Spleen (tissue), 11 donors: ENCODE results near the gene GJB6. TPM values are rescaled to one million over a fixed set of nuclear protein-coding genes. Genes with fewer than 3 reads are reported as not detected.
A peak's percentile ranks its signal among the peaks of the same experiment; 100 is the strongest.

Source experiments
- DNase-seq: peaks from one replicate; pipeline ENCODE4 v3.0.0-alpha.2; 2020
- H3K27ac ChIP-seq, 8 donors: fragments of 200-600 bp; sonication (generic) in 7 of 8; 1 replicate in 4 of 8; 2 replicates in 4 of 8; pipeline versions ENCODE4 v1.5.0 to v1.8.0; 2016 to 2021; ENCODE audit warnings: inconsistent platforms in 4 of 8, mild to moderate bottlenecking in 4 of 8, moderate library complexity in 1 of 8
- H3K27me3 ChIP-seq, 7 donors: fragments of 200-600 bp; sonication (generic) in 6 of 7; replicated peaks in 1 of 7; 1 replicate in 4 of 7; 2 replicates in 3 of 7; pipeline versions ENCODE4 v1.5.0 to v1.8.0; 2016 to 2021; ENCODE audit warnings: inconsistent platforms in 3 of 7, mild to moderate bottlenecking in 1 of 7
- H3K36me3 ChIP-seq, 6 donors: fragments of 200-600 bp; sonication (generic) in 5 of 6; 1 replicate in 4 of 6; 2 replicates in 2 of 6; pipeline versions ENCODE4 v1.5.0 to v1.8.0; 2016 to 2021; ENCODE audit warnings: inconsistent platforms in 2 of 6
- H3K4me1 ChIP-seq, 6 donors: fragments of 200-600 bp; sonication (generic) in 5 of 6; 1 replicate in 3 of 6; 2 replicates in 3 of 6; pipeline versions ENCODE4 v1.5.0 to v1.8.0; 2016 to 2021; ENCODE audit warnings: inconsistent platforms in 3 of 6
- H3K4me3 ChIP-seq, 8 donors: fragments of 200-600 bp; sonication (generic) in 7 of 8; 1 replicate in 4 of 8; 2 replicates in 4 of 8; pipeline versions ENCODE4 v1.5.0 to v1.8.0; 2016 to 2021; ENCODE audit warnings: inconsistent platforms in 4 of 8, mild to moderate bottlenecking in 4 of 8, moderate library complexity in 2 of 8
- H3K9me3 ChIP-seq, 8 donors: fragments of 200-600 bp; sonication (generic) in 7 of 8; 1 replicate in 4 of 8; 2 replicates in 4 of 8; pipeline versions ENCODE4 v1.5.0 to v1.8.0; 2016 to 2021; ENCODE audit warnings: inconsistent platforms in 4 of 8
- POLR2A ChIP-seq, 3 donors: fragments of 450-650 bp; IDR thresholded peaks; one replicate each; pipeline ENCODE4 v1.5.1; 2017; ENCODE audit warnings: antibody characterized with exemption in 3 of 3, mild to moderate bottlenecking in 1 of 3
- POLR2AphosphoS5 ChIP-seq, 3 donors: sonication (generic); formaldehyde crosslinking; IDR thresholded peaks; one replicate each; pipeline ENCODE4 v1.5.1; 2017; ENCODE audit warnings: antibody characterized with exemption in 3 of 3
- WGBS, 5 donors: extraction: QIAGEN DNeasy Blood & Tissue Kit in 3 of 5; methylation state at CpG; one replicate each; pipeline versions ENCODE4 v1.1.5 to v1.1.7; 2013 to 2018; 5-methylcytosine and 5-hydroxymethylcytosine counted together
- intact Hi-C: fragments of 100-400 bp; cut with DNase I; formaldehyde crosslinking; loops from one replicate; pipeline ENCODE4 v1.15.0; 2023; ENCODE audit warnings: low total_unique reads
- polyA plus RNA-seq, 3 donors: library from polyadenylated mRNA; stranded (reverse); fragments of 200-250 nt; gene quantifications; one replicate each; pipeline ENCODE4 v1.2.1, GENCODE V29; 2013
- total RNA-seq, 7 donors: library from RNA; depleted of rRNA in 3 of 7; stranded (reverse); fragments of >200 nt in 3 of 7; fragmentation: NEBNext Ultra II Directional in 4 of 7; extraction: Animal tissue kit (Norgen Biotek cat#: 25700) in 4 of 7; gene quantifications; one replicate each; pipeline versions ENCODE4 v1.1.0 to v1.2.1, GENCODE V29; 2016 to 2021
- TF ChIP-seq, protein P1 (sequence below), 11 experiments: fragments of 200-600 bp in 7 of 11; fragments of 450-650 bp in 4 of 11; sonication (generic) in 4 of 11; IDR thresholded peaks in 8 of 11; conservative IDR thresholded peaks in 3 of 11; 1 replicate in 7 of 11; 2 replicates in 4 of 11; pipeline versions ENCODE4 v1.4.0 to v1.8.0; 2016 to 2021; ENCODE audit warnings: antibody characterized with exemption in 11 of 11, inconsistent platforms in 4 of 11, mild to moderate bottlenecking in 1 of 11
- donor health status: healthy with polysubstance abuse.
- donor health status: DM: no; HTN: no; CAD: no; lungs with moderate emphysema.
- donor health status: DM: no; HTN: no; CAD: no.
- donor health status: Bipolar disorder and iron deficiency.
- donor health status: healthy.
- donor health status: DM: no; HTN: no; CAD: no.
- donor health status: DM: yes; HTN: yes; CAD: no.

Gene GJB6
- total and polyA plus RNA-seq, 10 donors = 0.17 to 2.5 (median 0.30) TPM; not detected in 3

DNA sequence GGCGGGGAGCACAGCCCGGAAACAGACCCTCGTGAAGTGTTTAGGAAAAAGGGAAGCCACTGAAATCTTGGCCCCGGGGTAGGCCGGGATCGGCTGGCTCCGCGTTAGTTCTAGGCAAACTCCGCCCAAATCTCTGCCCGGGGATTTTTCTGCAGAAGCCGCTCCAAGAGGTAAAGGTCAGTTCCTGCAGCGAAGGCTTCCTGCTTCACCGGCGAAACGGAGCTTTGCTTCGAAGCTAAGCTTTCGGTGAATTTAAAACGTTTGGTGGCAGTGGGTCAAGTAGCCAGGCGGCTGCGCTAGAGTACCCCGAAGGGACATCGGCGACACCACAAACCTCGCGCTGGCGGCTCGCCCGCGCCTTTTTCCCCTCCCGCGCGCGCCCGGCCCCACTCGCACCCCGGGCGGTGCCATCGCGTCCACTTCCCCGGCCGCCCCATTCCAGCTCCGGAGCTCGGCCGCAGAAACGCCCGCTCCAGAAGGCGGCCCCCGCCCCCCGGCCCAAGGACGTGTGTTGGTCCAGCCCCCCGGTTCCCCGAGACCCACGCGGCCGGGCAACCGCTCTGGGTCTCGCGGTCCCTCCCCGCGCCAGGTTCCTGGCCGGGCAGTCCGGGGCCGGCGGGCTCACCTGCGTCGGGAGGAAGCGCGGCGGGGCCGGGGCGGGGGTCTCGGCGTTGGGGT, 39.8 kb downstream of the GJB6 start:
- TF ChIP-seq POLR2A (IDR thresholded peaks at IDR 0.05) (no peak), POLR2AphosphoS5 (IDR thresholded peaks at IDR 0.05) (no peak)
- TF ChIP-seq, protein P1, sequence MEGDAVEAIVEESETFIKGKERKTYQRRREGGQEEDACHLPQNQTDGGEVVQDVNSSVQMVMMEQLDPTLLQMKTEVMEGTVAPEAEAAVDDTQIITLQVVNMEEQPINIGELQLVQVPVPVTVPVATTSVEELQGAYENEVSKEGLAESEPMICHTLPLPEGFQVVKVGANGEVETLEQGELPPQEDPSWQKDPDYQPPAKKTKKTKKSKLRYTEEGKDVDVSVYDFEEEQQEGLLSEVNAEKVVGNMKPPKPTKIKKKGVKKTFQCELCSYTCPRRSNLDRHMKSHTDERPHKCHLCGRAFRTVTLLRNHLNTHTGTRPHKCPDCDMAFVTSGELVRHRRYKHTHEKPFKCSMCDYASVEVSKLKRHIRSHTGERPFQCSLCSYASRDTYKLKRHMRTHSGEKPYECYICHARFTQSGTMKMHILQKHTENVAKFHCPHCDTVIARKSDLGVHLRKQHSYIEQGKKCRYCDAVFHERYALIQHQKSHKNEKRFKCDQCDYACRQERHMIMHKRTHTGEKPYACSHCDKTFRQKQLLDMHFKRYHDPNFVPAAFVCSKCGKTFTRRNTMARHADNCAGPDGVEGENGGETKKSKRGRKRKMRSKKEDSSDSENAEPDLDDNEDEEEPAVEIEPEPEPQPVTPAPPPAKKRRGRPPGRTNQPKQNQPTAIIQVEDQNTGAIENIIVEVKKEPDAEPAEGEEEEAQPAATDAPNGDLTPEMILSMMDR (IDR thresholded peaks at IDR 0.05 in 8 of 11, conservative IDR thresholded peaks at IDR 0.05 in 3 of 11) = no peak
- H3K9me3 ChIP-seq = no peaks in the 10 kb centered on the region
- 1 to 2% (median 1%) methylated on average over 43 to 73 of the region's 73 CpGs for WGBS, 5 donors
- no peaks in the 10 kb centered on the region for H3K36me3 ChIP-seq
- H3K27ac ChIP-seq = no peak overlapping the region
- H3K27me3 ChIP-seq = peaks cover 23 to 70% (median 63%) of the 10 kb centered on the region in 7 donors
- intact Hi-C loops = loop anchor here (10.0 kb wide), 1 partner anchor 733 kb away; no protein-coding TSS in a partner anchor
- H3K4me1 ChIP-seq = peaks cover 19 to 46% (median 32%) of the 10 kb centered on the region in 6 donors
- no peak for DNase-seq
- H3K4me3 ChIP-seq = peak overlapping the region; percentile 30 to 74 (median 50)

- peak overlapping the region in 7 of 8 donors; percentile 30 to 74 (median 52) for H3K4me3 ChIP-seq
- H3K9me3 ChIP-seq = no peaks in the 10 kb centered on the region
- no peak for TF ChIP-seq POLR2A (IDR thresholded peaks at IDR 0.05)
- TF ChIP-seq, protein P1 (IDR thresholded peaks at IDR 0.05 in 8 of 11, conservative IDR thresholded peaks at IDR 0.05 in 3 of 11) = no peak
- H3K36me3 ChIP-seq = no peaks in the 10 kb centered on the region
- H3K4me1 ChIP-seq = peaks cover 19 to 42% (median 32%) of the 10 kb centered on the region in 6 donors
- DNase-seq = no peak
- 27 to 39% (median 30%) methylated on average over 19 to 24 of the region's 24 CpGs for WGBS, 5 donors
- intact Hi-C loops = loop anchor here (10.0 kb wide), 1 partner anchor 733 kb away; no protein-coding TSS in a partner anchor
- H3K27ac ChIP-seq = no peak overlapping the region
- H3K27me3 ChIP-seq = peaks cover 23 to 65% (median 57%) of the 10 kb centered on the region in 7 donors
These were observed 40.6 kb downstream of the GJB6 start for GRCh38 chr13:20191311-20192157.

DNA sequence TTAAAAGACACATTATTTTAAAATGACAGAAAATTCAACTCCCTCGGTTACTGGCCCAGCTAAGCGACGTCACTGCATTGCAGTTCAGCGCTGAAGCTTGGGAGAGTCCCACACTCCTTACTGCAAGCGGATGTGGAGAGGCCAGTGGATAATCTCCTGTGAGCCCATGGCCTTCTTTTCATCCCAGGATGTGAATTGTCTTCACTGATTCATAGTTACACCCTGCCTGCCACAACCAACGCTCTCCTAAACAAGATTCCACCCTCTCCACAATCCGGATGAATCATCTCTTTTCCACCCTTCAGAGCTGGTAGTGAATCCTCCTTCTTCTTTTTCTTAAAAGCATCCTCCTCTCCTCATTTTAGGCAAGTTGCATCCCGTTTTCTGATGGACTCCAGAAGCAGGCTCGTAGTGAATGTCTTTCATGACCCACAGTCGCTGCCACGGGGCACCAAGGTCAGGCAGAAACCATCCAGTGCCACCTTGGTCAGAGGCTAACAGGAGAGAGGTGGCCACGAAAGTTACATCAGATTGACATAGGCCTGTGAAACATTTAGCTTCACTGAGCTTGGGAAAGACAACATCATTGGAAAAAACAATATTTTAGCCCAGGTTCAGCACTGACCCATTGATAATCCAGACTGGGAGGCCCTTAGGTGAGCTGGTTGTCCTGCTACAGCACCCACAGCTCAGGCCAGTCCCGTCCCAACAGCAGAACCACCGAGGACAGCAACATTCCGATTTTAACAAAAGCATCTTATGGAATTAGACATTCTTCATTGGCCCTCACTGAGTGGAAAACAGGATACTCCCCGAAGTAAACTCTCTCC, 41.4 kb downstream of the GJB6 start:
- TF ChIP-seq POLR2AphosphoS5 (IDR thresholded peaks at IDR 0.05) = no peak
- TF ChIP-seq, protein P1 (IDR thresholded peaks at IDR 0.05 in 8 of 11, conservative IDR thresholded peaks at IDR 0.05 in 3 of 11) = no peak
- no peak for TF ChIP-seq POLR2A (IDR thresholded peaks at IDR 0.05)
- intact Hi-C loops = loop anchor here (10.0 kb wide), 1 partner anchor 734 kb away; no protein-coding TSS in a partner anchor
- H3K9me3 ChIP-seq = no peaks in the 10 kb centered on the region
- no peak overlapping the region for H3K27ac ChIP-seq
- WGBS, 5 donors = 87 to 95% (median 88%) methylated on average over 16 of the region's 16 CpGs
- DNase-seq = no peak
- no peak overlapping the region for H3K4me3 ChIP-seq
- peaks cover 19 to 42% (median 32%) of the 10 kb centered on the region in 6 donors for H3K4me1 ChIP-seq
- H3K27me3 ChIP-seq = peaks cover 22 to 57% (median 48%) of the 10 kb centered on the region in 7 donors
- no peaks in the 10 kb centered on the region for H3K36me3 ChIP-seq
